Peyer's patch (tissue), 4 donors: ENCODE measurements around the gene ZNF223. TPM values are rescaled to one million over a fixed set of nuclear protein-coding genes. Genes with fewer than 3 reads are reported as not detected.

Experiments used
- DNase-seq, 3 donors: peaks; one replicate each; pipeline ENCODE4 v3.0.0-alpha.2; 2017 to 2019
- H3K27ac ChIP-seq, 4 donors: fragments of 200-600 bp; sonication (generic); one replicate each; pipeline ENCODE4 v1.5.1; 2016 to 2019
- H3K27me3 ChIP-seq, 2 donors: fragments of 200-600 bp; sonication (generic); one replicate each; pipeline ENCODE4 v1.5.1; 2019
- H3K36me3 ChIP-seq, 3 donors: fragments of 200-600 bp; sonication (generic); one replicate each; pipeline ENCODE4 v1.5.1; 2016 to 2019
- H3K4me1 ChIP-seq, 4 donors: fragments of 200-600 bp; sonication (generic); one replicate each; pipeline ENCODE4 v1.5.1; 2016 to 2019
- H3K4me3 ChIP-seq, 4 donors: fragments of 200-600 bp; sonication (generic); 1 replicate in 3 of 4; 2 replicates in 1 of 4; pipeline ENCODE4 v1.5.1; 2016 to 2019; ENCODE audit warnings: mild to moderate bottlenecking in 1 of 4
- H3K9me3 ChIP-seq, 4 donors: fragments of 200-600 bp; sonication (generic); one replicate each; pipeline ENCODE4 v1.5.1; 2016 to 2019; ENCODE audit warnings: mild to moderate bottlenecking in 1 of 4
- POLR2A ChIP-seq, 2 donors: fragments of 450-650 bp; IDR thresholded peaks; one replicate each; pipeline ENCODE4 v1.5.1; 2017; ENCODE audit warnings: antibody characterized with exemption in 2 of 2, mild to moderate bottlenecking in 2 of 2, moderate library complexity in 2 of 2
- total RNA-seq, 4 donors: library from RNA; depleted of rRNA; stranded (reverse); fragments of >200 nt; gene quantifications; one replicate each; pipeline ENCODE4 v1.1.0, GENCODE V29; 2016
- TF ChIP-seq, protein P1 (sequence below), 6 experiments: fragments of 450-650 bp in 4 of 6; fragments of 200-600 bp in 2 of 6; sonication (generic) in 1 of 6; IDR thresholded peaks; one replicate each; pipeline ENCODE4 v1.5.1; 2017 to 2019; ENCODE audit warnings: antibody characterized with exemption in 6 of 6, mild to moderate bottlenecking in 3 of 6, moderate library complexity in 1 of 6

ZNF223 gene
- total RNA-seq, 4 donors from 2014 or later = 5.8 to 23.0 (median 8.1) TPM

GRCh38 chr19:44007473-44007872 lies 44.4 kb upstream of the ZNF223 start:
- Histone ChIP-seq H3K4me1 (peaks cover 0 to 7% (median 1%) of the 10 kb centered on the region in 4 donors), H3K27me3 (no peaks in the 10 kb centered on the region), H3K36me3 (peaks cover 0 to 59% (median 15%) of the 10 kb centered on the region in 3 donors), H3K27ac (no peak overlapping the region), H3K4me3 (no peak overlapping the region), H3K9me3 (peaks cover 0 to 42% (median 12%) of the 10 kb centered on the region in 4 donors)
- no peak for DNase-seq
- TF ChIP-seq, protein P1, sequence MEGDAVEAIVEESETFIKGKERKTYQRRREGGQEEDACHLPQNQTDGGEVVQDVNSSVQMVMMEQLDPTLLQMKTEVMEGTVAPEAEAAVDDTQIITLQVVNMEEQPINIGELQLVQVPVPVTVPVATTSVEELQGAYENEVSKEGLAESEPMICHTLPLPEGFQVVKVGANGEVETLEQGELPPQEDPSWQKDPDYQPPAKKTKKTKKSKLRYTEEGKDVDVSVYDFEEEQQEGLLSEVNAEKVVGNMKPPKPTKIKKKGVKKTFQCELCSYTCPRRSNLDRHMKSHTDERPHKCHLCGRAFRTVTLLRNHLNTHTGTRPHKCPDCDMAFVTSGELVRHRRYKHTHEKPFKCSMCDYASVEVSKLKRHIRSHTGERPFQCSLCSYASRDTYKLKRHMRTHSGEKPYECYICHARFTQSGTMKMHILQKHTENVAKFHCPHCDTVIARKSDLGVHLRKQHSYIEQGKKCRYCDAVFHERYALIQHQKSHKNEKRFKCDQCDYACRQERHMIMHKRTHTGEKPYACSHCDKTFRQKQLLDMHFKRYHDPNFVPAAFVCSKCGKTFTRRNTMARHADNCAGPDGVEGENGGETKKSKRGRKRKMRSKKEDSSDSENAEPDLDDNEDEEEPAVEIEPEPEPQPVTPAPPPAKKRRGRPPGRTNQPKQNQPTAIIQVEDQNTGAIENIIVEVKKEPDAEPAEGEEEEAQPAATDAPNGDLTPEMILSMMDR (IDR thresholded peaks at IDR 0.05) = no peak

- Histone ChIP-seq H3K27ac (no peak overlapping the region), H3K4me1 (no peaks in the 10 kb centered on the region), H3K36me3 (peaks cover 0 to 59% (median 15%) of the 10 kb centered on the region in 3 donors), H3K27me3 (no peaks in the 10 kb centered on the region), H3K9me3 (peaks cover 0 to 60% (median 12%) of the 10 kb centered on the region in 4 donors), H3K4me3 (no peak overlapping the region)
- no peak for TF ChIP-seq POLR2A (IDR thresholded peaks at IDR 0.05)
- TF ChIP-seq, protein P1 (IDR thresholded peaks at IDR 0.05) = no peak
- DNase-seq = no peak
These were observed 41.4 kb upstream of the ZNF223 start for GRCh38 chr19:44010468-44010867.

DNA sequence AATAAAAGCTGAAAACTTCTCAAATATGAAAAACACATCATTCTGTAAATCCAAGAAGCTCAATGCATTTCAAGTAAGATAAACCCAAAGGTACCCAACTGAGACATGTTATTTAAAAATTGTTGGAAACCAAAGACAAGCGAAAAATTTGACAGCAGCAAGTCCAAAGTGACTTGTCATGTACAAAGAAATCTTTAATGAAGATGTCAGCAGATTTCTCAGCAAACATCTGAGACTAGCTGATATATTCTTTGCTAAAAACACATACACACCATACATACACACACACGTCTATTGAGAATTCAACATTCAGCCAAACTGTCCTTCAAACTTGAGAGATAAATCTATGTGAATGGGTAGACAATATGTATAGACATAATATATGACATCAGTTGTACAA lies 32.3 kb upstream of the ZNF223 start:
- no peaks in the 10 kb centered on the region for H3K36me3 ChIP-seq
- no peak for TF ChIP-seq POLR2A (IDR thresholded peaks at IDR 0.05)
- TF ChIP-seq, protein P1 (IDR thresholded peaks at IDR 0.05) = no peak
- no peaks in the 10 kb centered on the region for H3K4me1 ChIP-seq
- no peak overlapping the region for H3K27ac ChIP-seq
- no peak for DNase-seq
- peaks cover 0 to 3% (median 0%) of the 10 kb centered on the region in 4 donors for H3K9me3 ChIP-seq
- no peaks in the 10 kb centered on the region for H3K27me3 ChIP-seq
- no peak overlapping the region for H3K4me3 ChIP-seq

DNA sequence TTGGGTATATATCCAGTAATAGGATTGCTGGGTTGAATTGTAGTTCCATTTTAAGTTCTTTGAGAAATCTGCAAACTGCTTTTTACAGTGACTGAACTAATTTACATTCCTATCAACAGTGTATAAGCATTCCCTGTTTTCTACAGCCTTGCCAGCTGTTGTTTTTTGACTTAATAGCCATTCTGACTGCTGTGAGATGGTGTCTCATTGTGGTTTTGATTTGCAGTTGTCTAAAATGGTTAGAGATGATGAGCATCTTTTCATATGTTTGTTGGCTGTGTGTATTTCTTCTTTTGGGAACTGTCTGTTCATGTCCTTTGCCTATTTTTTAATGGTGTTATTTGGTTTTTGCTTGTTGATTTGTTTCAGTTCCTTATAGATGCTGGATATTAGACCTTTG lies 30.6 kb upstream of the ZNF223 start:
- TF ChIP-seq, protein P1 (IDR thresholded peaks at IDR 0.05) = no peak
- no peak for TF ChIP-seq POLR2A (IDR thresholded peaks at IDR 0.05)
- H3K4me1 ChIP-seq = peaks cover 0 to 6% (median 0%) of the 10 kb centered on the region in 4 donors
- no peak for DNase-seq
- no peaks in the 10 kb centered on the region for H3K36me3 ChIP-seq
- H3K9me3 ChIP-seq = no peaks in the 10 kb centered on the region
- H3K27me3 ChIP-seq = no peaks in the 10 kb centered on the region
- H3K27ac ChIP-seq = no peak overlapping the region
- H3K4me3 ChIP-seq = no peak overlapping the region

DNA sequence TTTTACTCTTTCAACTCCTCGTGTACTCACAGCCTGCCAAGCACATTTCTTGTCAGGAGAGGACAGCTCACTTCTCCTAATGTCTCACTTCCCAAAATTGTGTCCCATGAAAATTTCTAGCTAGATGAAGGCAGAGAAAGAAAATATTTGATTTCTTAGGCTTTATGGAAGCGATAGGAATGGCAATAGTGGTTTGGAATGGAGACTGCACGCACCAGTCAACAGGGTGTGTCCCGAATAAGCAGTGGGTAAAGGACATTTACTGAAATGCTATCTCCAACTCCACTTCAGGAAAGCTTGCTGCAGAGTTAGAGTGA lies 27.0 kb upstream of the ZNF223 start:
- Histone ChIP-seq H3K36me3 (peaks cover 0 to 34% (median 0%) of the 10 kb centered on the region in 3 donors), H3K9me3 (peaks cover 0 to 22% (median 0%) of the 10 kb centered on the region in 4 donors), H3K27me3 (no peaks in the 10 kb centered on the region), H3K4me3 (peak overlapping the region; percentile 61 to 96 (median 72)), H3K27ac (peak overlapping the region in 2 of 4 donors; percentile 13 to 52), H3K4me1 (peaks cover 0 to 7% (median 0%) of the 10 kb centered on the region in 4 donors)
- DNase-seq = no peak
- no peak for TF ChIP-seq POLR2A (IDR thresholded peaks at IDR 0.05)
- TF ChIP-seq, protein P1 (IDR thresholded peaks at IDR 0.05) = no peak
